ENCODE results near the gene PEX1.

The PEX1 gene

DNA sequence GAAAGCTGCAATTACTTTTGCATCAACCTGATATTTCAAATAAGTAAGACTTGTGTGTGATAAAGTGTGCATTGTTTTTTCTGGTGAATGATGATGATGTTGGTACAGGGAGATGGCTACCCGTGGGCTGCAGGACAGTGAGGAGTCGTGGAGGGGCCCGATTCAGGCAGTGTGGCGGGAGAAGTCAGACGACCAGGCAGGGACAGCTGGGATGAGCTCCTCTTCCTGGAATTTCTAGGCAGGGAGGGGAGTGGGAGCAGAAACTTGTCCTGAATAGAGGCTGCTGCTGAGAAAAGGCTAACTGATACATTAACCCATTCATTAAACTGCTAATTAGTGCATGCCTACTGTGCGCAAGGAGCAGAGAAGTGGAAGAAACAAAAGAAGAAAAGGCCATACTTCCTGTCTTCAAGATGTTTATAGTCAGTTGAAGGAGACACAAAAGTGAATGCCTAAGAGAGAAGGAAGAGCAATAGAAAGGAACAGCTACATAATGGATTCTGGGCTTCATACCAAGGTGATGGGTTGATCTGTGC, 90.3 kb downstream of the PEX1 start:
- H4K8ac ChIP-seq (ENCODE audit: low read depth, low read length) = no peak overlapping the region
- peaks cover 0 to 4% of the 10 kb centered on the region in 2 donors for H3K9me3 ChIP-seq (replicated peaks in 1 of 2; ENCODE audit: control insufficient read depth in 2 of 2, insufficient read depth in 1 of 2, low read depth in 1 of 2, low read length in 2 of 2)
- WGBS, 2 donors (ENCODE audit: extremely low coverage in 2 of 2, insufficient read length in 2 of 2, insufficient replicate concordance in 1 of 2) = no CpG with 5 or more reads among the region's 6 CpGs
- H3K27me3 ChIP-seq (ENCODE audit: control insufficient read depth in 3 of 3, insufficient read depth in 3 of 3, low read depth in 1 of 3, low read length in 3 of 3) = peaks cover 0 to 14% (median 0%) of the 10 kb centered on the region in 3 experiments
- H3K79me1 ChIP-seq (ENCODE audit: low read depth, low read length) = no peaks in the 10 kb centered on the region
- H3K4me1 ChIP-seq (ENCODE audit: control insufficient read depth in 2 of 2, insufficient read depth in 1 of 2, low read depth in 1 of 2, low read length in 2 of 2) = no peaks in the 10 kb centered on the region
- no peak overlapping the region for H3K4me2 ChIP-seq (ENCODE audit: insufficient read depth, low read length, poor library complexity, severe bottlenecking)
- H2BK5ac ChIP-seq (ENCODE audit: low read length) = no peak overlapping the region
- no peak overlapping the region for H2BK12ac ChIP-seq (ENCODE audit: low read length)
- H3K14ac ChIP-seq (ENCODE audit: low read length) = no peak overlapping the region
- no peak overlapping the region for H4K91ac ChIP-seq (ENCODE audit: low read depth, low read length, poor library complexity)
- H3K18ac ChIP-seq (ENCODE audit: low read length) = no peak overlapping the region
- no peak for DNase-seq (ENCODE audit: low spot score)
- no peak overlapping the region for H2BK15ac ChIP-seq (ENCODE audit: low read length)
- H3K36me3 ChIP-seq (replicated peaks in 1 of 2; ENCODE audit: control insufficient read depth in 2 of 2, insufficient read depth in 2 of 2, low read length in 2 of 2) = no peaks in the 10 kb centered on the region
- no peak overlapping the region for H2AFZ ChIP-seq (ENCODE audit: low read length)
- H3K4ac ChIP-seq (ENCODE audit: low read length) = no peak overlapping the region
- H3K23ac ChIP-seq (ENCODE audit: low read depth, low read length, poor library complexity) = no peak overlapping the region
- no peak overlapping the region for H2AK5ac ChIP-seq (ENCODE audit: low read depth, low read length)
- H3K4me3 ChIP-seq (ENCODE audit: low read length in 2 of 2) = no peak overlapping the region
- H3K9ac ChIP-seq (ENCODE audit: low read depth, low read length, poor library complexity) = no peak overlapping the region
- no peak overlapping the region for H2BK120ac ChIP-seq (ENCODE audit: low read depth, low read length)
- H3K27ac ChIP-seq (replicated peaks; ENCODE audit: low read length) = no peak overlapping the region

Measured in neuronal stem cell (in vitro differentiated cells).